A549 (cell line): ENCODE measurements around the gene CFAP69. TPM values are rescaled to one million over a fixed set of nuclear protein-coding genes. Genes with fewer than 3 reads are reported as not detected.

Experiments used
- ATAC-seq, 2 experiments: fragments of 200-7000 bp in 1 of 2; fragments of >200 bp in 1 of 2; cut with Nextera tagmentation in 1 of 2; cut with Tn5 transposase in 1 of 2; 3 replicates each; pipeline versions ENCODE4 v1.8.0 to v1.9.1; 2018 to 2020; ENCODE audit warnings: mild to moderate bottlenecking in 1 of 2, moderate library complexity in 1 of 2
- CTCF ChIA-PET: fragments of 300-600 bp; sonication (Branson Sonifier 250); formaldehyde crosslinking; extraction: SDS; loops from one replicate; lab custom pipeline; 2021; ENCODE audit warnings: antibody characterized with exemption, inconsistent platforms; lab: Yijun Ruan, JAX
- POLR2A ChIA-PET: fragments of 350-600 bp; formaldehyde crosslinking; extraction: SDS; loops from one replicate; lab custom pipeline; 2021; ENCODE audit warnings: antibody characterized with exemption, inconsistent platforms; lab: Yijun Ruan, JAX
- DNase-seq, 2 experiments: peaks; one replicate each; pipeline versions ENCODE4 v3.0.0 to v3.0.0-alpha.2; 2011 to 2016; ENCODE audit warnings: low read depth in 1 of 2, low spot score in 1 of 2
- FAIRE-seq: peaks from 2 replicates; lab custom pipeline; 2011; peaks lifted over from hg19 to GRCh38; lab: Jason Lieb, UNC
- H3K27ac ChIP-seq, 2 experiments: fragments of >200 bp; sonication (Bioruptor Twin); formaldehyde crosslinking; 3 replicates each; pipeline ENCODE4 v1.5.1; 2016 to 2017
- H3K4me1 ChIP-seq: fragments of >200 bp; sonication (Bioruptor Twin); formaldehyde crosslinking; 3 replicates; pipeline ENCODE4 v1.6.1; 2016
- H3K4me2 ChIP-seq: fragments of >200 bp; sonication (Bioruptor Twin); formaldehyde crosslinking; 3 replicates; pipeline ENCODE4 v1.6.1; 2016
- H3K4me3 ChIP-seq: fragments of >200 bp; sonication (Bioruptor Twin); formaldehyde crosslinking; 3 replicates; pipeline ENCODE4 v1.5.1; 2016
- H3K9me3 ChIP-seq: fragments of >200 bp; sonication (Bioruptor Twin); formaldehyde crosslinking; 3 replicates; pipeline ENCODE4 v1.6.1; 2016
- BCL3 ChIP-seq: fragments of >200 bp; sonication (Bioruptor Twin); formaldehyde crosslinking; IDR thresholded peaks from 3 replicates; pipeline ENCODE4 v1.6.1; 2016
- CBX2 ChIP-seq: fragments of 200-600 bp; sonication (generic); IDR thresholded peaks from 2 replicates; pipeline ENCODE4 v1.6.1; 2016; ENCODE audit warnings: low read depth, mild to moderate bottlenecking, borderline replicate concordance
- CBX8 ChIP-seq: fragments of 200-600 bp; sonication (generic); IDR thresholded peaks from 2 replicates; pipeline ENCODE4 v1.6.1; 2016
- CEBPB ChIP-seq, 2 experiments: fragments of >200 bp in 1 of 2; sonication (Bioruptor Twin) in 1 of 2; formaldehyde crosslinking in 1 of 2; IDR thresholded peaks; 2 replicates each; pipeline ENCODE4 v1.6.1; 2012 to 2016
- CTCF ChIP-seq: fragments of >200 bp; sonication (Bioruptor Twin); formaldehyde crosslinking; IDR thresholded peaks from 3 replicates; pipeline ENCODE4 v1.5.1; 2016
- EHMT2 ChIP-seq: fragments of 200-600 bp; sonication (generic); IDR thresholded peaks from 2 replicates; pipeline ENCODE4 v1.6.1; 2016; ENCODE audit warnings: antibody characterized with exemption, low read depth, mild to moderate bottlenecking, moderate library complexity
- ELK1 ChIP-seq: fragments of 150-350 bp; IDR thresholded peaks from 2 replicates; pipeline ENCODE4 v1.6.1; 2014; ENCODE audit warnings: low read depth, mild to moderate bottlenecking, low read length
- EP300 ChIP-seq, 2 experiments: fragments of >200 bp; sonication (Bioruptor Twin); formaldehyde crosslinking; IDR thresholded peaks; 2 replicates in 1 of 2; 3 replicates in 1 of 2; pipeline ENCODE4 v1.6.1; 2016 to 2017
- HDAC2 ChIP-seq: fragments of 200-600 bp; sonication (generic); IDR thresholded peaks from 2 replicates; pipeline ENCODE4 v1.6.1; 2016
- HES2 ChIP-seq: fragments of >200 bp; sonication (Bioruptor Twin); formaldehyde crosslinking; IDR thresholded peaks from 2 replicates; pipeline ENCODE4 v1.6.1; 2016
- HOXB5 ChIP-seq: fragments of 250-450 bp; sonication (Bioruptor Pico); IDR thresholded peaks from 2 replicates; pipeline ENCODE4 v1.5.0; 2020; ENCODE audit warnings: mild to moderate bottlenecking, moderate library complexity
- JUN ChIP-seq, 2 experiments: fragments of >200 bp; sonication (Bioruptor Twin); formaldehyde crosslinking; IDR thresholded peaks; 2 replicates in 1 of 2; 3 replicates in 1 of 2; pipeline ENCODE4 v1.6.1; 2016 to 2017
- JUNB ChIP-seq: fragments of >200 bp; sonication (Bioruptor Twin); formaldehyde crosslinking; IDR thresholded peaks from 2 replicates; pipeline ENCODE4 v1.6.1; 2016
- KDM5A ChIP-seq: fragments of 200-600 bp; sonication (generic); IDR thresholded peaks from 2 replicates; pipeline ENCODE4 v1.6.1; 2016; ENCODE audit warnings: antibody characterized with exemption, mild to moderate bottlenecking
- MAFK ChIP-seq: fragments of 450-650 bp; IDR thresholded peaks from 2 replicates; pipeline ENCODE4 v1.6.1; 2014; ENCODE audit not compliant: partially characterized antibody
- MYC ChIP-seq: IDR thresholded peaks from 2 replicates; pipeline ENCODE4 v1.6.1; 2012; ENCODE audit warnings: mild to moderate bottlenecking, inconsistent platforms, low read length, improper control_type of control experiment, borderline replicate concordance
- RNF2 ChIP-seq: fragments of 200-600 bp; sonication (generic); IDR thresholded peaks from 2 replicates; pipeline ENCODE4 v1.6.1; 2016; ENCODE audit warnings: low read depth, mild to moderate bottlenecking, antibody characterized with exemption, moderate library complexity, borderline replicate concordance
- SMC3 ChIP-seq: fragments of >200 bp; sonication (Bioruptor Twin); formaldehyde crosslinking; IDR thresholded peaks from 3 replicates; pipeline ENCODE4 v1.6.1; 2018; ENCODE audit warnings: inconsistent platforms
- TFCP2L1 ChIP-seq: fragments of 250-450 bp; sonication (Bioruptor Pico); IDR thresholded peaks from 2 replicates; pipeline ENCODE4 v1.5.0; 2021; ENCODE audit warnings: mild to moderate bottlenecking
- TP53 ChIP-seq: fragments of 250-450 bp; sonication (Bioruptor Pico); IDR thresholded peaks from 2 replicates; pipeline ENCODE4 v1.5.0; 2021; ENCODE audit warnings: mild to moderate bottlenecking, moderate library complexity
- USF2 ChIP-seq: fragments of 450-650 bp; IDR thresholded peaks from 2 replicates; pipeline ENCODE4 v1.6.1; 2014; ENCODE audit warnings: antibody characterized with exemption
- ZFP36 ChIP-seq: fragments of 450-650 bp; IDR thresholded peaks from 2 replicates; pipeline ENCODE4 v1.6.1; 2014; ENCODE audit warnings: borderline replicate concordance; ENCODE audit not compliant: partially characterized antibody
- WGBS: methylation state at CpG from one replicate; pipeline ENCODE4 v1.1.6; 2017; ENCODE audit errors: missing lambda C conversion rate; 5-methylcytosine and 5-hydroxymethylcytosine counted together
- polyA plus RNA-seq, 4 experiments: library from polyadenylated mRNA; depleted of rRNA in 3 of 4; stranded (reverse); fragments of >200 nt; fragmentation: RNase III in 1 of 4; extraction: RNeasy Plus Mini Kit Qiagen cat#74134 plus additional on column Dnase treatment in 1 of 4; gene quantifications; 2 replicates in 3 of 4; 3 replicates in 1 of 4; pipeline ENCODE4 v1.2.3, GENCODE V29; 2011 to 2017

CFAP69 gene
- polyA plus RNA-seq, 2 of the 4 experiments (the other 2 are of a cell fraction) = 1.9 to 6.1 TPM

- peak; percentile 51; the same call in 1 of the 3 replicates for TF ChIP-seq BCL3
- TF ChIP-seq EHMT2 = no peak
- TF ChIP-seq USF2 = no peak
- TF ChIP-seq CTCF = no peak
- no peak for TF ChIP-seq JUNB
- no peak for TF ChIP-seq TP53 (CRISPR knock-in tag)
- no peak for TF ChIP-seq CBX8
- TF ChIP-seq HES2 = no peak
- no peak for TF ChIP-seq CEBPB (IDR thresholded peaks at IDR 0.05)
- TF ChIP-seq HOXB5 (CRISPR knock-in tag) = no peak
These were observed at the start of gene CFAP69 (continued) for GRCh38 chr7:90244909-90245851.

GRCh38 chr7:90201500-90202195 lies 43.3 kb upstream of the CFAP69 start:
- ATAC-seq (no peak), FAIRE-seq (no peak), DNase-seq (no peak)
- TF ChIP-seq RNF2 (no peak), SMC3 (no peak), USF2 (no peak), EP300 (IDR thresholded peaks at IDR 0.05) (no peak)
- 78% methylated on average over 2 of the region's 2 CpGs for WGBS
- ChIA-PET POLR2A (no interaction called here), CTCF (no interaction called here)
- no peaks in the 10 kb centered on the region for H3K4me1 ChIP-seq
- no peak overlapping the region for H3K4me2 ChIP-seq
- H3K4me3 ChIP-seq = no peak overlapping the region
- no peaks in the 10 kb centered on the region for H3K9me3 ChIP-seq
- no peak overlapping the region for H3K27ac ChIP-seq

GRCh38 chr7:90207956-90208355 lies 37.0 kb upstream of the CFAP69 start:
- H3K4me2 ChIP-seq = no peak overlapping the region
- no peak overlapping the region for H3K27ac ChIP-seq
- H3K9me3 ChIP-seq = no peaks in the 10 kb centered on the region
- ATAC-seq (no peak), DNase-seq (no peak), FAIRE-seq (no peak)
- CTCF ChIA-PET = interaction anchor here (0.9 kb wide), 1 partner anchor 54 kb away, joined by 4 read pairs; the partner anchor contains the start of gene STEAP1
- no peak overlapping the region for H3K4me3 ChIP-seq
- POLR2A ChIA-PET = no interaction called here
- 86% methylated on average over 1 of the region's 1 CpG for WGBS
- TF ChIP-seq BCL3 = no peak
- TF ChIP-seq TP53 (CRISPR knock-in tag) = no peak
- TF ChIP-seq KDM5A = no peak
- TF ChIP-seq HDAC2 = no peak
- TF ChIP-seq ELK1 = no peak
- TF ChIP-seq ZFP36 = no peak
- TF ChIP-seq TFCP2L1 = no peak
- TF ChIP-seq EP300 (IDR thresholded peaks at IDR 0.05) = no peak
- no peak for TF ChIP-seq MYC
- no peak for TF ChIP-seq CBX2
- no peak for TF ChIP-seq HES2
- TF ChIP-seq MAFK = no peak
- TF ChIP-seq JUN (IDR thresholded peaks at IDR 0.05) = no peak
- TF ChIP-seq, all 56 proteins: peak for 0
- H3K4me1 ChIP-seq = peaks cover 11% of the 10 kb centered on the region; the same call in 1 of the 3 replicates
